Measurements from ENCODE around the gene GPR15.

- TF ChIP-seq CTCF (IDR thresholded peaks at IDR 0.05; ENCODE audit: low read depth, low read length), result no peak
- no peak for TF ChIP-seq MAX (IDR thresholded peaks at IDR 0.05; ENCODE audit: low read depth, low read length)
Measured at GRCh38 chr3:98528474-98529346, 3.1 kb upstream of the GPR15 start.
